NB4 (cell line): Measurements from ENCODE around the gene VENTX.

Experiments used
- CTCF ChIP-seq: IDR thresholded peaks from one replicate; pipeline ENCODE4 v1.5.1; 2012; ENCODE audit warnings: low read depth, low read length
- POLR2A ChIP-seq: IDR thresholded peaks from 2 replicates; pipeline ENCODE4 v1.6.1; 2011; ENCODE audit warnings: mild to moderate bottlenecking; ENCODE audit not compliant: insufficient read length; ENCODE audit errors: extremely low read depth

GRCh38 chr10:133190225-133190624 lies 47.4 kb upstream of the VENTX start:
- TF ChIP-seq CTCF (no peak), POLR2A (no peak)
